Keratinocyte (primary cell): ENCODE measurements around the gene FLNA. TPM values are rescaled to one million over a fixed set of nuclear protein-coding genes. Genes with fewer than 3 reads are reported as not detected.

Source experiments
- DNase-seq: peaks from one replicate; pipeline ENCODE4 v3.0.0-alpha.2; 2011; ENCODE audit warnings: low read depth, missing footprints, low spot score
- FAIRE-seq: peaks from 2 replicates; lab custom pipeline; 2011; peaks lifted over from hg19 to GRCh38; lab: Jason Lieb, UNC
- H2AFZ ChIP-seq: 2 replicates; pipeline ENCODE4 v1.6.0; 2012; ENCODE audit warnings: low read length, control low read depth, inconsistent platforms; ENCODE audit not compliant: control insufficient read depth
- H3K27ac ChIP-seq: 2 replicates; pipeline ENCODE4 v1.5.1; 2011; ENCODE audit warnings: low read length; ENCODE audit not compliant: control insufficient read depth, insufficient read depth
- H3K27me3 ChIP-seq: 3 replicates; pipeline ENCODE4 v1.6.0; 2011; ENCODE audit warnings: low read length; ENCODE audit not compliant: control insufficient read depth, insufficient read depth; ENCODE audit errors: extremely low read depth
- H3K36me3 ChIP-seq, 2 experiments: 2 replicates in 1 of 2; 3 replicates in 1 of 2; pipeline ENCODE4 v1.5.1; 2011; ENCODE audit warnings: low read length in 2 of 2, mild to moderate bottlenecking in 1 of 2; ENCODE audit not compliant: control insufficient read depth in 2 of 2, insufficient read depth in 2 of 2; ENCODE audit errors: extremely low read depth in 1 of 2
- H3K4me1 ChIP-seq: 3 replicates; pipeline ENCODE4 v1.5.1; 2011; ENCODE audit warnings: low read length; ENCODE audit not compliant: control insufficient read depth, insufficient read depth; ENCODE audit errors: extremely low read depth
- H3K4me2 ChIP-seq: 3 replicates; pipeline ENCODE4 v1.6.0; 2011; ENCODE audit warnings: low read depth, low read length; ENCODE audit not compliant: control insufficient read depth, insufficient read depth; ENCODE audit errors: extremely low read depth
- H3K4me3 ChIP-seq, 3 experiments: fragments of 200-600 bp in 1 of 3; sonication (generic) in 1 of 3; 2 replicates in 2 of 3; 3 replicates in 1 of 3; pipeline ENCODE4 v1.5.1; 2011 to 2016; ENCODE audit warnings: low read length in 3 of 3, mild to moderate bottlenecking in 3 of 3, control low read depth in 2 of 3, inconsistent platforms in 1 of 3, low read depth in 1 of 3, mixed read lengths in 1 of 3, mixed run types in 1 of 3, moderate library complexity in 1 of 3; ENCODE audit not compliant: control insufficient read depth in 2 of 3, insufficient read depth in 2 of 3; ENCODE audit errors: extremely low read depth in 1 of 3
- H3K79me2 ChIP-seq: 2 replicates; pipeline ENCODE4 v1.6.0; 2012; ENCODE audit warnings: low read length; ENCODE audit not compliant: control insufficient read depth, insufficient read depth
- H3K9ac ChIP-seq: 3 replicates; pipeline ENCODE4 v1.6.0; 2011; ENCODE audit warnings: low read length; ENCODE audit not compliant: control insufficient read depth, insufficient read depth; ENCODE audit errors: extremely low read depth
- H3K9me1 ChIP-seq: 3 replicates; pipeline ENCODE4 v1.6.0; 2011; ENCODE audit warnings: low read length; ENCODE audit not compliant: control insufficient read depth, insufficient read depth; ENCODE audit errors: extremely low read depth
- H3K9me3 ChIP-seq: 2 replicates; pipeline ENCODE4 v1.5.1; 2012; ENCODE audit warnings: low read depth, low read length; ENCODE audit not compliant: control insufficient read depth
- H4K20me1 ChIP-seq: 3 replicates; pipeline ENCODE4 v1.6.0; 2011; ENCODE audit warnings: low read length; ENCODE audit not compliant: control insufficient read depth, insufficient read depth; ENCODE audit errors: extremely low read depth
- CTCF ChIP-seq, 3 experiments: IDR thresholded peaks in 1 of 3; conservative IDR thresholded peaks in 1 of 3; optimal IDR thresholded peaks in 1 of 3; 2 replicates in 2 of 3; 3 replicates in 1 of 3; pipeline versions ENCODE3 to v1.5.1; 2011; ENCODE audit warnings: low read length in 3 of 3, mild to moderate bottlenecking in 3 of 3, moderate library complexity in 2 of 3, control low read depth in 1 of 3, inconsistent platforms in 1 of 3; ENCODE audit not compliant: insufficient read depth in 2 of 3; ENCODE audit errors: extremely low read depth in 1 of 3
- EZH2 ChIP-seq: IDR thresholded peaks from one replicate; pipeline ENCODE4 v1.6.1; 2012; ENCODE audit warnings: inconsistent platforms, mild to moderate bottlenecking, low read length, moderate library complexity
- dilution Hi-C: fragments of 300-500 bp; cut with MboI; formaldehyde crosslinking; loops from one replicate; pipeline ENCODE4 v1.7.0; 2020; ENCODE audit warnings: low sequenced_read_pairs; ENCODE audit not compliant: extremely low pct_ligation_motif_present
- polyA plus RNA-seq, 5 experiments: library from polyadenylated mRNA; depleted of rRNA in 3 of 5; stranded (reverse) in 3 of 5; stranded (forward) in 1 of 5; unstranded in 1 of 5; fragments of >200 nt; gene quantifications; 1 replicate in 1 of 5; 2 replicates in 3 of 5; 3 replicates in 1 of 5; pipeline versions ENCODE4 v1.2.1 to v1.2.3, GENCODE V29; 2011 to 2012; ENCODE audit warnings: missing spikeins in 2 of 5, low read depth in 1 of 5, low replicate concordance in 1 of 5

FLNA gene
- polyA plus RNA-seq, 1 donor (not counting 4 experiments of a cell fraction or from before 2014, with no cell fraction given), result 245 TPM

GRCh38 chrX:154412468-154412867 is 38.0 kb upstream of the FLNA start:
- dilution Hi-C loops, result no loop called here
- no peaks in the 10 kb centered on the region for H3K27me3 ChIP-seq
- H3K36me3 ChIP-seq, result no peaks in the 10 kb centered on the region
- H2AFZ ChIP-seq, result no peak overlapping the region
- H3K27ac ChIP-seq, result peak overlapping the region; percentile 39
- H3K4me2 ChIP-seq, result peak overlapping the region; percentile 72
- peaks cover 17% of the 10 kb centered on the region for H3K4me1 ChIP-seq
- no peaks in the 10 kb centered on the region for H3K79me2 ChIP-seq
- H3K9ac ChIP-seq, result peak overlapping the region; percentile 70
- DNase-seq (no peak), FAIRE-seq (no peak)
- no peaks in the 10 kb centered on the region for H3K9me3 ChIP-seq
- no peaks in the 10 kb centered on the region for H3K9me1 ChIP-seq
- H4K20me1 ChIP-seq, result no peaks in the 10 kb centered on the region
- H3K4me3 ChIP-seq, result peak overlapping the region; percentile 60 to 67 (median 66)
- no peak for TF ChIP-seq EZH2
- no peak for TF ChIP-seq CTCF (optimal IDR thresholded peaks at IDR 0.05 in 1 of 3, IDR thresholded peaks at IDR 0.05 in 1 of 3, conservative IDR thresholded peaks at IDR 0.05 in 1 of 3; ENCODE audit: extremely low read depth in 1 of 3, insufficient read depth in 2 of 3, low read length in 3 of 3)

- no peak for FAIRE-seq
- no peak for TF ChIP-seq EZH2
- TF ChIP-seq CTCF (optimal IDR thresholded peaks at IDR 0.05 in 1 of 3, IDR thresholded peaks at IDR 0.05 in 1 of 3, conservative IDR thresholded peaks at IDR 0.05 in 1 of 3; ENCODE audit: extremely low read depth in 1 of 3, insufficient read depth in 2 of 3, low read length in 3 of 3), result no peak
- dilution Hi-C loops, result no loop called here
- Histone ChIP-seq H3K9me3 (no peaks in the 10 kb centered on the region), H4K20me1 (no peaks in the 10 kb centered on the region), H3K4me2 (peak overlapping the region; percentile 72), H3K9me1 (no peaks in the 10 kb centered on the region), H2AFZ (peak overlapping the region; percentile 9), H3K79me2 (no peaks in the 10 kb centered on the region), H3K9ac (peak overlapping the region; percentile 70), H3K4me3 (peak overlapping the region; percentile 60 to 67 (median 66)), H3K27me3 (no peaks in the 10 kb centered on the region), H3K27ac (peak overlapping the region; percentile 49), H3K4me1 (peaks cover 17% of the 10 kb centered on the region), H3K36me3 (no peaks in the 10 kb centered on the region)
- no peak for DNase-seq
These were observed 37.5 kb upstream of the FLNA start for GRCh38 chrX:154411981-154412340.
